ENCODE results near the gene FOXN3. TPM values are rescaled to one million over a fixed set of nuclear protein-coding genes. Genes with fewer than 3 reads are reported as not detected.

FOXN3 gene
- polyA plus RNA-seq, 1 donor (not counting 4 experiments of a cell fraction or from before 2014, with no cell fraction given) = 10.2 TPM

DNA sequence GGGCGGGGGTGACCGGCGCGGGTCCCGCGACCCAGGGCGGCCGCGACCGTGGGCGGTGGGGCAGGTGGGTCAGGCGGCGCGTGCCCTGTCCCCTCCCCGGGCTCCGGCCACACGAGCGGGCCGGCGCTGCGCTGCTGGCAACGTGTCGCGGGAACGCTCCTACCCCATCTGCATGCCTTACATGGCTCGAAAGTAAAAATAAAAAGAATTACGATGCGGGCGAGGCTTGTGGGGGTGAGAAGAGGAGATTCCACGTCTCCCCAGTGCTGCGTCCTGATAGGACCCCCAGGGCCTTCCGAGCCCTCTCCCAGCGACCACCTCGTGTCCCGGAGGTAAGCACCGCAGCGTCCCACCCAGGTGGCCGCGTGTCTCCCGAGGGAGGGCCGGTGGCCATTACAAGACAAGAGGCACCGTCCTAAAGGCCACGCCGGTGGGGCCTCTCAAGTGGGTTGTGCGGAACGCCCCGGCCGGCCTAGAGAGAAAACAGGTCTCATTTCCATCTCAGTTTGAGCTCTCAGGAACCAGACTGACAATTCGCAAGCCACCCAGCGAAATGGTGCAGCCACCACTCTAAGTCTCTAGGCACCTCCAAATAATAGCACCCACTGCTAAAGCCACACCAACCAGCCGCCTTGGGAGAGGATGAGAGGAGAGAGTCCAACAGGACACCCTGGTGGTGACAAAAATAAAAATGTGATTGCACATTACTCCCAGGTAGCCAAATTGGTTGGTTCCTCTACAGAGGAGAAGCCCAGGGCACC is 612 bp upstream of the FOXN3 start:
- DNase-seq (ENCODE audit: low read depth, low spot score) = peak; percentile 25
- Histone ChIP-seq H3K27ac (ENCODE audit: control insufficient read depth, insufficient read depth, low read length) (peak overlapping the region; percentile 54), H2AFZ (ENCODE audit: control insufficient read depth, low read length) (peak overlapping the region; percentile 92)

DNA sequence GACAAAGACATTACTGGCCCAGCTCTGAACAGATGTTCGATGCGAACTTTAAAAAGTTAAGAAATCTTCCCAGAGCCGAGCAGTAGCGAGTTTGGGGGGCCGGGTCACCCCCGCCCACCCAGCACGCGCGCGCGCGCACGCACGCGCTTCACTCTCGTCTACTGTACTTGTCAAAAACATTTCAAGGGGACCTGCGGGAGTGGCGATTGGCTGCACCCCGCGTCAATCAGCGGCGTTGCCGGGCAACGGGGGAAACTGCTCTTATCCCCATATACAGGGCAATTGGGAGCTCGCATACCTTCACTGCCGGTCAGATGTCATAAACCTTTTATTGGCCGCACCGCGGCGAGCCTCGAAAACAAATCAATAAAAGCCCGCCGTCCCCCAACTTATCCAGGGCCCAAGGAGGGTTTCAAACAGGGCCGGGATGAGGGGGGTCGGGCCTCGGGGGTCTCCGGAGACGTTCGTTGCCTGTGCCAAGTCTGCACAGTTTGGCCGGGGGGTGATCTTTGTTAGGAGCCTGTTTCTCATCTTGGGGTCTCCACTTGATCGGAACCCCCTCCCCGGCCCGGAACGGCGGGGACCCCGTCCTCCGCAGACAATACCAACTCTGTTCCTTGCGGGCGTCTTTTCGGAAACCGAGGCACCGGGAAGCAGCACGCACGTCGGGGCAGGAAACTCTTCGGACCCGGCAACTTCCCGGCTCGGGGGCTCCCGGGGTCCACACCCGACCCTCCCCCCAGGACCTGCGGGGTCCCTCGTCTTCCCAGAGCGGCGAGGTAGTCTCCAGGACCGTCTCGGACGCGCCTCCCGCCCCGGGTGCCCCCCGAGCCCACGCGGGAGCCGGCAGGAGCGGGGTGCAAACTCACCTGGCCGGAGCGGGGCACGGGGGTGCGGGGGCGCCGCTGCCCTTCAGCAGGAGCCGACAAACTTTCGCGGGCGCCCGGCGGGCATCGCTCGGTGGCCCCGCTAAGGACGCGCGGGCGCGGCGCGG is 734 bp downstream of the FOXN3 start:
- dilution Hi-C loops (cut with MboI; ENCODE audit: extremely low pct_ligation_motif_present, low sequenced_read_pairs) = no loop called here
- TF ChIP-seq EZH2 (IDR thresholded peaks at IDR 0.05; ENCODE audit: low read length) = no peak
- TF ChIP-seq, protein P1, sequence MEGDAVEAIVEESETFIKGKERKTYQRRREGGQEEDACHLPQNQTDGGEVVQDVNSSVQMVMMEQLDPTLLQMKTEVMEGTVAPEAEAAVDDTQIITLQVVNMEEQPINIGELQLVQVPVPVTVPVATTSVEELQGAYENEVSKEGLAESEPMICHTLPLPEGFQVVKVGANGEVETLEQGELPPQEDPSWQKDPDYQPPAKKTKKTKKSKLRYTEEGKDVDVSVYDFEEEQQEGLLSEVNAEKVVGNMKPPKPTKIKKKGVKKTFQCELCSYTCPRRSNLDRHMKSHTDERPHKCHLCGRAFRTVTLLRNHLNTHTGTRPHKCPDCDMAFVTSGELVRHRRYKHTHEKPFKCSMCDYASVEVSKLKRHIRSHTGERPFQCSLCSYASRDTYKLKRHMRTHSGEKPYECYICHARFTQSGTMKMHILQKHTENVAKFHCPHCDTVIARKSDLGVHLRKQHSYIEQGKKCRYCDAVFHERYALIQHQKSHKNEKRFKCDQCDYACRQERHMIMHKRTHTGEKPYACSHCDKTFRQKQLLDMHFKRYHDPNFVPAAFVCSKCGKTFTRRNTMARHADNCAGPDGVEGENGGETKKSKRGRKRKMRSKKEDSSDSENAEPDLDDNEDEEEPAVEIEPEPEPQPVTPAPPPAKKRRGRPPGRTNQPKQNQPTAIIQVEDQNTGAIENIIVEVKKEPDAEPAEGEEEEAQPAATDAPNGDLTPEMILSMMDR (optimal IDR thresholded peaks at IDR 0.05 in 1 of 3, IDR thresholded peaks at IDR 0.05 in 1 of 3, conservative IDR thresholded peaks at IDR 0.05 in 1 of 3; ENCODE audit: extremely low read depth in 1 of 3, insufficient read depth in 2 of 3, low read length in 3 of 3) = no peak
- Histone ChIP-seq H3K27me3 (ENCODE audit: control insufficient read depth, extremely low read depth, insufficient read depth, low read length) (no peaks in the 10 kb centered on the region), H3K9ac (ENCODE audit: control insufficient read depth, extremely low read depth, insufficient read depth, low read length) (peak overlapping the region; percentile 83), H3K4me2 (ENCODE audit: control insufficient read depth, extremely low read depth, insufficient read depth, low read depth, low read length) (peak overlapping the region; percentile 96), H2AFZ (ENCODE audit: control insufficient read depth, low read length) (peak overlapping the region; percentile 43), H4K20me1 (ENCODE audit: control insufficient read depth, extremely low read depth, insufficient read depth, low read length) (no peaks in the 10 kb centered on the region), H3K4me3 (ENCODE audit: control insufficient read depth in 2 of 3, extremely low read depth in 1 of 3, insufficient read depth in 2 of 3, low read depth in 1 of 3, low read length in 3 of 3) (peak overlapping the region; percentile 69 to 89 (median 86)), H3K79me2 (ENCODE audit: control insufficient read depth, insufficient read depth, low read length) (peaks cover 2% of the 10 kb centered on the region), H3K9me1 (ENCODE audit: control insufficient read depth, extremely low read depth, insufficient read depth, low read length) (no peaks in the 10 kb centered on the region), H3K36me3 (ENCODE audit: control insufficient read depth in 2 of 2, extremely low read depth in 1 of 2, insufficient read depth in 2 of 2, low read length in 2 of 2) (peaks cover 0 to 4% of the 10 kb centered on the region in 2 experiments), H3K9me3 (ENCODE audit: control insufficient read depth, low read depth, low read length) (no peaks in the 10 kb centered on the region), H3K27ac (ENCODE audit: control insufficient read depth, insufficient read depth, low read length) (peak overlapping the region; percentile 62), H3K4me1 (ENCODE audit: control insufficient read depth, extremely low read depth, insufficient read depth, low read length) (peaks cover 13% of the 10 kb centered on the region)
- FAIRE-seq = no peak
- DNase-seq (ENCODE audit: low read depth, low spot score) = peak; percentile 85

More for the DNA sequence above, 612 bp upstream of the FOXN3 start:
- Histone ChIP-seq H3K9me3 (ENCODE audit: control insufficient read depth, low read depth, low read length) (no peaks in the 10 kb centered on the region), H3K4me3 (ENCODE audit: control insufficient read depth in 2 of 3, extremely low read depth in 1 of 3, insufficient read depth in 2 of 3, low read depth in 1 of 3, low read length in 3 of 3) (peak overlapping the region; percentile 55 to 77 (median 69)), H3K9me1 (ENCODE audit: control insufficient read depth, extremely low read depth, insufficient read depth, low read length) (no peaks in the 10 kb centered on the region), H3K27me3 (ENCODE audit: control insufficient read depth, extremely low read depth, insufficient read depth, low read length) (no peaks in the 10 kb centered on the region), H3K4me2 (ENCODE audit: control insufficient read depth, extremely low read depth, insufficient read depth, low read depth, low read length) (peak overlapping the region; percentile 90), H3K4me1 (ENCODE audit: control insufficient read depth, extremely low read depth, insufficient read depth, low read length) (peaks cover 16% of the 10 kb centered on the region), H3K79me2 (ENCODE audit: control insufficient read depth, insufficient read depth, low read length) (peaks cover 2% of the 10 kb centered on the region), H3K36me3 (ENCODE audit: control insufficient read depth in 2 of 2, extremely low read depth in 1 of 2, insufficient read depth in 2 of 2, low read length in 2 of 2) (no peaks in the 10 kb centered on the region), H4K20me1 (ENCODE audit: control insufficient read depth, extremely low read depth, insufficient read depth, low read length) (no peaks in the 10 kb centered on the region), H3K9ac (ENCODE audit: control insufficient read depth, extremely low read depth, insufficient read depth, low read length) (peak overlapping the region; percentile 82)
- peak; percentile 46 for FAIRE-seq
- no peak for TF ChIP-seq EZH2 (IDR thresholded peaks at IDR 0.05; ENCODE audit: low read length)
- TF ChIP-seq, protein P1 (optimal IDR thresholded peaks at IDR 0.05 in 1 of 3, IDR thresholded peaks at IDR 0.05 in 1 of 3, conservative IDR thresholded peaks at IDR 0.05 in 1 of 3; ENCODE audit: extremely low read depth in 1 of 3, insufficient read depth in 2 of 3, low read length in 3 of 3) = peak; percentile 31 to 44 (median 42)
- dilution Hi-C loops (cut with MboI; ENCODE audit: extremely low pct_ligation_motif_present, low sequenced_read_pairs) = no loop called here
